H9 (cell line): ENCODE measurements around the gene KRTAP5-1. TPM values are rescaled to one million over a fixed set of nuclear protein-coding genes. Genes with fewer than 3 reads are reported as not detected.

ENCODE experiments used
- DNase-seq: peaks from one replicate; pipeline ENCODE4 v3.0.0-alpha.2; 2017
- H2AFZ ChIP-seq: one replicate; pipeline ENCODE4 v1.6.1; 2013; ENCODE audit warnings: mild to moderate bottlenecking, low read length, control low read depth, moderate library complexity
- H2AK5ac ChIP-seq: 2 replicates; pipeline ENCODE4 v1.6.1; 2013; ENCODE audit warnings: low read length, control low read depth, mixed read lengths; ENCODE audit not compliant: insufficient read length
- H2BK120ac ChIP-seq: one replicate; pipeline ENCODE4 v1.6.1; 2013; ENCODE audit warnings: low read depth, mild to moderate bottlenecking, low read length, control low read depth, inconsistent platforms; ENCODE audit not compliant: poor library complexity, severe bottlenecking
- H2BK12ac ChIP-seq: 2 replicates; pipeline ENCODE4 v1.6.1; 2013; ENCODE audit warnings: low read length, control low read depth, mixed read lengths, low read depth; ENCODE audit not compliant: insufficient read length
- H2BK15ac ChIP-seq: 2 replicates; pipeline ENCODE4 v1.6.1; 2013; ENCODE audit warnings: low read depth, low read length, control low read depth
- H2BK20ac ChIP-seq: one replicate; pipeline ENCODE4 v1.6.1; 2013; ENCODE audit warnings: low read depth, mild to moderate bottlenecking, low read length, control low read depth, inconsistent platforms; ENCODE audit not compliant: poor library complexity, severe bottlenecking
- H2BK5ac ChIP-seq: 2 replicates; pipeline ENCODE4 v1.6.1; 2013; ENCODE audit warnings: low read length, control low read depth, mixed read lengths; ENCODE audit not compliant: insufficient read length
- H3K14ac ChIP-seq: 2 replicates; pipeline ENCODE4 v1.6.1; 2013; ENCODE audit warnings: low read length, control low read depth; ENCODE audit not compliant: insufficient read depth
- H3K18ac ChIP-seq: 2 replicates; pipeline ENCODE4 v1.6.1; 2013; ENCODE audit warnings: low read depth, mild to moderate bottlenecking, mixed read lengths, low read length, control low read depth; ENCODE audit not compliant: insufficient read length
- H3K23ac ChIP-seq: 2 replicates; pipeline ENCODE4 v1.6.1; 2013; ENCODE audit warnings: low read length, control low read depth, mixed read lengths, low read depth; ENCODE audit not compliant: insufficient read length
- H3K23me2 ChIP-seq: 2 replicates; pipeline ENCODE4 v1.6.1; 2013; ENCODE audit warnings: low read depth, mild to moderate bottlenecking, mixed read lengths, low read length, control low read depth; ENCODE audit not compliant: insufficient read length, poor library complexity, severe bottlenecking
- H3K27ac ChIP-seq: 2 replicates; pipeline ENCODE4 v1.5.1; 2013; ENCODE audit warnings: low read length, control low read depth, mixed read lengths, low read depth; ENCODE audit not compliant: insufficient read length
- H3K27me3 ChIP-seq: 2 replicates; pipeline ENCODE4 v1.6.1; 2013; ENCODE audit warnings: low read length, control low read depth, inconsistent platforms; ENCODE audit not compliant: insufficient read depth
- H3K4ac ChIP-seq: 2 replicates; pipeline ENCODE4 v1.6.1; 2013; ENCODE audit warnings: low read depth, mild to moderate bottlenecking, control low read depth, inconsistent platforms, low read length, moderate library complexity
- H3K4me1 ChIP-seq: 2 replicates; pipeline ENCODE4 v1.6.1; 2013; ENCODE audit warnings: low read length, control low read depth, inconsistent platforms; ENCODE audit not compliant: insufficient read depth
- H3K4me2 ChIP-seq: 2 replicates; pipeline ENCODE4 v1.6.1; 2013; ENCODE audit warnings: low read length, control low read depth, mixed read lengths; ENCODE audit not compliant: insufficient read length, insufficient read depth
- H3K56ac ChIP-seq: 2 replicates; pipeline ENCODE4 v1.6.1; 2013; ENCODE audit warnings: low read depth, mild to moderate bottlenecking, mixed read lengths, low read length, control low read depth; ENCODE audit not compliant: insufficient read length
- H3K79me1 ChIP-seq: 2 replicates; pipeline ENCODE4 v1.6.1; 2013; ENCODE audit warnings: low read depth, mild to moderate bottlenecking, moderate library complexity, low read length, control low read depth, inconsistent platforms; ENCODE audit not compliant: insufficient read depth, poor library complexity, severe bottlenecking
- H3K79me2 ChIP-seq: 2 replicates; pipeline ENCODE4 v1.6.1; 2013; ENCODE audit warnings: low read length, control low read depth, inconsistent platforms; ENCODE audit not compliant: insufficient read depth
- H3K9ac ChIP-seq: 2 replicates; pipeline ENCODE4 v1.6.1; 2013; ENCODE audit warnings: low read length, control low read depth, mixed read lengths; ENCODE audit not compliant: insufficient read length; ENCODE audit errors: extremely low read depth
- H3K9me3 ChIP-seq: one replicate; pipeline ENCODE4 v1.6.1; 2013; ENCODE audit warnings: low read depth, low read length, inconsistent platforms; ENCODE audit not compliant: control insufficient read depth
- H3T11ph ChIP-seq: one replicate; pipeline ENCODE4 v1.6.1; 2013; ENCODE audit warnings: mild to moderate bottlenecking, low read length, control low read depth, inconsistent platforms
- H4K20me1 ChIP-seq: one replicate; pipeline ENCODE4 v1.6.1; 2013; ENCODE audit not compliant: control insufficient read depth, insufficient read length, insufficient read depth
- H4K5ac ChIP-seq: 2 replicates; pipeline ENCODE4 v1.6.1; 2013; ENCODE audit warnings: low read depth, mild to moderate bottlenecking, mixed read lengths, low read length, control low read depth; ENCODE audit not compliant: insufficient read length
- H4K8ac ChIP-seq: replicated peaks from 2 replicates; pipeline ENCODE4 v1.6.1; 2013; ENCODE audit warnings: low read length, control low read depth, mixed read lengths, low read depth; ENCODE audit not compliant: insufficient read length
- H4K91ac ChIP-seq: 2 replicates; pipeline ENCODE4 v1.6.1; 2013; ENCODE audit warnings: low read depth, mild to moderate bottlenecking, moderate library complexity, mixed read lengths, low read length, control low read depth; ENCODE audit not compliant: insufficient read length
- H3K27ac Mint-ChIP-seq, 3 experiments: 2 replicates in 2 of 3; 3 replicates in 1 of 3; pipeline ENCODE4 v1.8.0; 2020 to 2021; ENCODE audit warnings: mixed read lengths in 3 of 3, mild to moderate bottlenecking in 1 of 3, moderate library complexity in 1 of 3
- H3K27me3 Mint-ChIP-seq: 2 replicates; pipeline ENCODE4 v1.8.0; 2021; ENCODE audit warnings: low read depth, mild to moderate bottlenecking, moderate library complexity, mixed read lengths
- H3K36me3 Mint-ChIP-seq, 3 experiments: 2 replicates in 2 of 3; 3 replicates in 1 of 3; pipeline ENCODE4 v1.8.0; 2020 to 2021; ENCODE audit warnings: low read depth in 3 of 3, mixed read lengths in 3 of 3; ENCODE audit not compliant: insufficient read depth in 1 of 3
- H3K4me1 Mint-ChIP-seq, 2 experiments: 2 replicates each; pipeline ENCODE4 v1.8.0; 2020; ENCODE audit warnings: mixed read lengths in 2 of 2
- H3K4me3 Mint-ChIP-seq, 2 experiments: 2 replicates in 1 of 2; 3 replicates in 1 of 2; pipeline ENCODE4 v1.8.0; 2020 to 2021; ENCODE audit warnings: mild to moderate bottlenecking in 2 of 2, mixed read lengths in 2 of 2, moderate library complexity in 1 of 2
- H3K9me3 Mint-ChIP-seq, 2 experiments: 2 replicates in 1 of 2; 3 replicates in 1 of 2; pipeline ENCODE4 v1.8.0; 2020; ENCODE audit warnings: mild to moderate bottlenecking in 2 of 2, mixed read lengths in 2 of 2, moderate library complexity in 1 of 2
- CTCF ChIP-seq: fragments of 200-600 bp; sonication (generic); conservative IDR thresholded peaks from 3 replicates; pipeline ENCODE4 v1.8.0; 2021; ENCODE audit warnings: antibody characterized with exemption, mild to moderate bottlenecking
- WGBS: extraction: QIAGEN DNeasy Blood & Tissue Kit; methylation state at CpG from one replicate; pipeline ENCODE4 v1.1.7; 2013; ENCODE audit warnings: missing lambda C conversion rate, low lambda C conversion rate, mixed read lengths; ENCODE audit not compliant: insufficient read length; ENCODE audit errors: extremely low coverage; 5-methylcytosine and 5-hydroxymethylcytosine counted together
- total RNA-seq: library from RNA; stranded (reverse); gene quantifications from 2 replicates; pipeline ENCODE4 v1.2.1, GENCODE V29; 2021

Gene KRTAP5-1
- total RNA-seq, 1 experiment from 2014 or later: not detected

DNA sequence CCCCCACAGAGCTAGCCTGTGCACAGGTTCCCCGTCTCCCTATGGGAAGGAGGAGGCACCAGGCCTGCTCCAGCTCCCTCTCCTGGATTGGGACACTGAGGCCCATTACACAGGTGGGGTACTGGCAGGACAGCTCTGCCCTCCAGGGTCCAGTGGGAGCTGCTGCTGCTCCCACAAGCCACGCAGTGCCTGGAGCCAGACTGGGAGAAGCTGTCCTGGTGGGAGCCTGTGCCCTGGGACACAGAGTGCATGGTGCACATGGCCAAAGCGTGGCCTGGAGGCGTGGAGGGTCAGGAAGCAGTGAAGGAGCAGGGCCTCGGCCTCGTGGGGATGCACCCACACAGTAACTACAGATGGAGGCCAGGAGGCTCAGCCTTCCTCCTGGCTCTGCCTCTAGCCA is 40.5 kb downstream of the KRTAP5-1 start:
- Histone ChIP-seq H3K9me3 (no peaks in the 10 kb centered on the region), H3K56ac (no peak overlapping the region), H3K79me1 (no peaks in the 10 kb centered on the region), H3T11ph (no peak overlapping the region), H3K27ac (no peak overlapping the region), H2BK12ac (no peak overlapping the region), H4K20me1 (no peaks in the 10 kb centered on the region), H3K27me3 (peaks cover 8% of the 10 kb centered on the region; the same call in 1 of the 2 replicates), H2AK5ac (no peak overlapping the region), H4K91ac (no peak overlapping the region), H3K14ac (no peak overlapping the region), H3K4me2 (no peak overlapping the region), H3K9ac (no peak overlapping the region), H3K79me2 (no peaks in the 10 kb centered on the region), H2BK15ac (no peak overlapping the region), H3K4ac (no peak overlapping the region), H2BK20ac (no peak overlapping the region), H4K8ac (no peak overlapping the region), H2BK120ac (no peak overlapping the region), H2BK5ac (no peak overlapping the region), H3K4me1 (no peaks in the 10 kb centered on the region), H3K18ac (no peak overlapping the region), H2AFZ (no peak overlapping the region), H3K23ac (no peak overlapping the region), H3K23me2 (peaks cover 17% of the 10 kb centered on the region), H4K5ac (no peak overlapping the region)
- Mint-ChIP-seq H3K27ac (no peak overlapping the region), H3K9me3 (no peaks in the 10 kb centered on the region), H3K4me1 (peaks cover 6 to 25% of the 10 kb centered on the region in 2 experiments; a peak in 3 of 4 replicates), H3K36me3 (no peaks in the 10 kb centered on the region), H3K4me3 (no peak overlapping the region), H3K27me3 (peaks cover 82% of the 10 kb centered on the region)
- no peak for TF ChIP-seq CTCF
- WGBS: no CpG with 5 or more reads among the region's 6 CpGs
- no peak for DNase-seq
